K562 (cell line): ENCODE results near the gene VIPR1. TPM values are rescaled to one million over a fixed set of nuclear protein-coding genes. Genes with fewer than 3 reads are reported as not detected.
A peak's percentile ranks its signal among the peaks of the same experiment; 100 is the strongest.

Experiments
- CGGBP1 ChIP-seq: fragments of 250-450 bp; sonication (Bioruptor Pico); IDR thresholded peaks from 2 replicates; pipeline ENCODE4 v1.9.0; 2021; ENCODE audit warnings: mild to moderate bottlenecking
- DMBX1 ChIP-seq: fragments of 250-450 bp; sonication (Bioruptor Pico); IDR thresholded peaks from 2 replicates; pipeline ENCODE4 v1.8.0; 2022; ENCODE audit warnings: inconsistent platforms, mild to moderate bottlenecking, moderate library complexity, borderline replicate concordance
- HCFC1 ChIP-seq: IDR thresholded peaks from 2 replicates; pipeline ENCODE4 v1.6.1; 2012; ENCODE audit warnings: low read depth, low read length, improper control_type of control experiment
- REST ChIP-seq, 2 experiments: fragments of 450-650 bp; formaldehyde crosslinking in 1 of 2; IDR thresholded peaks; 2 replicates each; pipeline versions ENCODE4 v1.4.0 to v1.6.1; 2014 to 2020; ENCODE audit warnings: mild to moderate bottlenecking in 2 of 2, borderline replicate concordance in 1 of 2, low read depth in 1 of 2
- polyA plus RNA-seq, 8 experiments: library from polyadenylated mRNA; depleted of rRNA in 4 of 8; stranded (reverse) in 5 of 8; unstranded in 3 of 8; fragments of >200 nt; fragmentation: Nextera tagmentation in 2 of 8; fragmentation: Illumina TruSeq in 1 of 8; extraction: Ambion mirVana in 2 of 8; extraction: Trizol in 1 of 8; gene quantifications; 2 replicates each; pipeline versions ENCODE4 v1.2.1 to v1.2.3, GENCODE V29; 2011 to 2014; ENCODE audit warnings: inconsistent platforms in 1 of 8, missing spikeins in 1 of 8
- total RNA-seq, 7 experiments: library from RNA; depleted of rRNA in 6 of 7; stranded (reverse); fragments of >200 nt in 6 of 7; fragmentation: Illumina TruSeq in 2 of 7; extraction: Trizol in 2 of 7; gene quantifications; 2 replicates each; pipeline versions ENCODE4 v1.2.1 to v1.2.3, GENCODE V29; 2011 to 2021; ENCODE audit warnings: low replicate concordance in 1 of 7

The VIPR1 gene
- total and polyA plus RNA-seq, 9 of the 15 experiments (the other 6 are each of a cell fraction or from before 2014, with no cell fraction given) = 0.04 to 0.38 (median 0.12) TPM; not detected in 3

GRCh38 chr3:42581400-42581708 lies 78.9 kb downstream of the VIPR1 start (continued):
- no peak for TF ChIP-seq REST (IDR thresholded peaks at IDR 0.05; ENCODE audit: borderline replicate concordance)
- TF ChIP-seq REST (CRISPR knock-in tag; IDR thresholded peaks at IDR 0.05; ENCODE audit: low read depth) = peak; percentile 37; the same call in 1 of the 2 replicates
- no peak for TF ChIP-seq CGGBP1 (CRISPR knock-in tag)
- no peak for TF ChIP-seq HCFC1
- TF ChIP-seq DMBX1 = 0 out of 2 replicates have a peak, but pooled peaks have one; percentile 28
- TF ChIP-seq, all 486 proteins: peak for 11
